Loucy (cell line): ENCODE measurements around the gene BIRC3.

Experiments
- EZH2phosphoT487 ChIP-seq: fragments of 200-600 bp; IDR thresholded peaks from 2 replicates; pipeline ENCODE4 v1.6.1; 2018; ENCODE audit warnings: antibody characterized with exemption, mild to moderate bottlenecking, moderate library complexity, borderline replicate concordance
- TF ChIP-seq, protein P1 (sequence below): fragments of 200-600 bp; sonication (generic); conservative IDR thresholded peaks from 2 replicates; pipeline ENCODE4 v1.5.1; 2014; ENCODE audit warnings: mild to moderate bottlenecking, antibody characterized with exemption, low read length

GRCh38 chr11:102274628-102275027 lies 42.7 kb upstream of the BIRC3 start:
- TF ChIP-seq, protein P1, sequence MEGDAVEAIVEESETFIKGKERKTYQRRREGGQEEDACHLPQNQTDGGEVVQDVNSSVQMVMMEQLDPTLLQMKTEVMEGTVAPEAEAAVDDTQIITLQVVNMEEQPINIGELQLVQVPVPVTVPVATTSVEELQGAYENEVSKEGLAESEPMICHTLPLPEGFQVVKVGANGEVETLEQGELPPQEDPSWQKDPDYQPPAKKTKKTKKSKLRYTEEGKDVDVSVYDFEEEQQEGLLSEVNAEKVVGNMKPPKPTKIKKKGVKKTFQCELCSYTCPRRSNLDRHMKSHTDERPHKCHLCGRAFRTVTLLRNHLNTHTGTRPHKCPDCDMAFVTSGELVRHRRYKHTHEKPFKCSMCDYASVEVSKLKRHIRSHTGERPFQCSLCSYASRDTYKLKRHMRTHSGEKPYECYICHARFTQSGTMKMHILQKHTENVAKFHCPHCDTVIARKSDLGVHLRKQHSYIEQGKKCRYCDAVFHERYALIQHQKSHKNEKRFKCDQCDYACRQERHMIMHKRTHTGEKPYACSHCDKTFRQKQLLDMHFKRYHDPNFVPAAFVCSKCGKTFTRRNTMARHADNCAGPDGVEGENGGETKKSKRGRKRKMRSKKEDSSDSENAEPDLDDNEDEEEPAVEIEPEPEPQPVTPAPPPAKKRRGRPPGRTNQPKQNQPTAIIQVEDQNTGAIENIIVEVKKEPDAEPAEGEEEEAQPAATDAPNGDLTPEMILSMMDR, result no peak
- no peak for TF ChIP-seq EZH2phosphoT487
